Measurements from ENCODE around the gene TINAGL1. TPM values are rescaled to one million over a fixed set of nuclear protein-coding genes. Genes with fewer than 3 reads are reported as not detected.

The TINAGL1 gene
- total RNA-seq = 241 and 312 TPM in 2 replicates

DNA sequence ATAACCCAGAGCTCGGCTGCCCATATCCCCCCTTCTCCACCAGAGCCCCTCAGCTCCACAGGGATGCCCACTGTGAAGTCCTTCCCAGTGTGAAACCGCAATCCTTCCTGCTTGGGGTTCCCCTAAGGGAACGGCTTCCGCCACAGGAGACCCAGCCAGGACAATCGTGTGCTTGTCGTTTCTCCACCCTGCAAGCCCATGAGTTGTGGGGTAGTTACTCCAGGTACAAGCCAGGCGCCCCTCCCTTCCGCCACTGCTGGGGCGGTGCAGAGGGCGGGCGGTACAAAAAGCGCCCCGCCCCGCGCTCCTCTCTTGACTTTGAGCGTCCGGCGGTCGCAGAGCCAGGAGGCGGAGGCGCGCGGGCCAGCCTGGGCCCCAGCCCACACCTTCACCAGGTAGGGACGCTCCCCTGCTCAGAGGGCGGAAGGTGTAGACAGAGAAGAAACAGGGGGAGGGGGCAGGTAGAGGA lies at the start of gene TINAGL1:
TINAGL1 (plus strand) TSS at position 315 of the 469 bp plus-strand sequence. CDS start 634 bp downstream, outside the sequence.

DNA sequence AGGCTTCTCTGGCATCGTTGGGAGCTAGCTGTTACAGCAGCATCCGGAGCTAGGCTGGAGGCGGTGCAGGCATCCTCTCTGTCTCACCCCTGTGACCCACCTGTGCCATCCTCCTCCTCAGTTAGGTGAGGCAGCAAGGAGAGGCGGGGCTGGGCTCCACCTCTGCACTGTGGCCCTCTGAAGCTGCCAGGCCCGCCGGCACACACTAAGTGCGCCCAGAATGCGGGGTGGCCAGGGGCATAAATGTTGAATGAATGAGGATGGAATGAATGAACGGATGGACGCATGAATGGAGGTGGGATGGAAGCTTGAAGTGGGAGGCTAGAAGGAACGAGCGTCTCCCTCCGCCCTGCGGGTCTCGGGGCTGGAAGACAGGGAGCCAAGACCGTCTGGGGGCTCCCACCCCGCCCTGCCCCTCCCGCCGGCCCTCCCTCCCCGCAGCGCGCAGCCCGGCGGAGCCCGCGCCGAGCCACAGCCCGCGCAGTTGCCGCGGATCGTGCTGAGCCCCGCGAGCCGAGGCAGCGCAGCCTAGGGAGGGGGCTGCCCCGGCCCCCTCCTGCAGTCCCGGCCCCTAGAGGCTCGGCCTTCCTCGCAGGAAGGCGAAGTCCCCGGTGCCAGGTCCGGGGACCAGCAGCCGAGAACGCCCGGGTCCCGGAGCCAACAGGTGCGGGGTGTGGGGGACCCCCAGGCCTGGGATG lies 41.1 kb downstream of the TINAGL1 start, which contains the start of gene HCRTR1:
HCRTR1 (plus strand) TSS at position 472 of the 698 bp plus-strand sequence. CDS start 1,504 bp downstream, outside the sequence.

Other genes with a start within 250 kb of the TINAGL1 start
- 4.5 and 17.2 TPM in 2 replicates for gene FABP3, start 203.4 kb upstream of the TINAGL1 start, total RNA-seq
- 2.7 and 8.5 TPM in 2 replicates for gene SERINC2, start 163.3 kb upstream of the TINAGL1 start, total RNA-seq
- gene HCRTR1, start 41.2 kb downstream of the TINAGL1 start, total RNA-seq = 0.14 and 0.30 TPM in 2 replicates
- 59.1 and 66.0 TPM in 2 replicates for gene PEF1, start 68.4 kb downstream of the TINAGL1 start, total RNA-seq
- gene COL16A1, start 127.5 kb downstream of the TINAGL1 start, total RNA-seq = 200 and 541 TPM in 2 replicates
- 24.9 and 28.5 TPM in 2 replicates for gene ADGRB2, start 187.8 kb downstream of the TINAGL1 start, total RNA-seq
- 47.8 and 99.9 TPM in 2 replicates for gene SPOCD1, start 239.5 kb downstream of the TINAGL1 start, total RNA-seq

Data from smooth muscle cell of the umbilical artery (primary cell).